ENCODE results near the gene NOP56.

The NOP56 gene

GRCh38 chr20:2699775-2700413 lies 47.5 kb downstream of the NOP56 start:
- DNase-seq (ENCODE audit: low read depth, low spot score) = no peak
- Histone ChIP-seq H3K9ac (ENCODE audit: insufficient read length) (no peak overlapping the region), H3K27ac (no peak overlapping the region), H3K9me3 (ENCODE audit: low read depth, low read length) (no peaks in the 10 kb centered on the region), H3K36me3 (ENCODE audit: insufficient read depth, low read length) (no peaks in the 10 kb centered on the region), H3K4me3 (no peak overlapping the region)
- TF ChIP-seq POLR2AphosphoS5 (IDR thresholded peaks at IDR 0.05; ENCODE audit: borderline replicate concordance, low read depth, low read length) (no peak), EZH2 (IDR thresholded peaks at IDR 0.05) (no peak), FOXP2 (optimal IDR thresholded peaks at IDR 0.05; ENCODE audit: control extremely low read depth, extremely low read length, insufficient read depth) (no peak)

DNA sequence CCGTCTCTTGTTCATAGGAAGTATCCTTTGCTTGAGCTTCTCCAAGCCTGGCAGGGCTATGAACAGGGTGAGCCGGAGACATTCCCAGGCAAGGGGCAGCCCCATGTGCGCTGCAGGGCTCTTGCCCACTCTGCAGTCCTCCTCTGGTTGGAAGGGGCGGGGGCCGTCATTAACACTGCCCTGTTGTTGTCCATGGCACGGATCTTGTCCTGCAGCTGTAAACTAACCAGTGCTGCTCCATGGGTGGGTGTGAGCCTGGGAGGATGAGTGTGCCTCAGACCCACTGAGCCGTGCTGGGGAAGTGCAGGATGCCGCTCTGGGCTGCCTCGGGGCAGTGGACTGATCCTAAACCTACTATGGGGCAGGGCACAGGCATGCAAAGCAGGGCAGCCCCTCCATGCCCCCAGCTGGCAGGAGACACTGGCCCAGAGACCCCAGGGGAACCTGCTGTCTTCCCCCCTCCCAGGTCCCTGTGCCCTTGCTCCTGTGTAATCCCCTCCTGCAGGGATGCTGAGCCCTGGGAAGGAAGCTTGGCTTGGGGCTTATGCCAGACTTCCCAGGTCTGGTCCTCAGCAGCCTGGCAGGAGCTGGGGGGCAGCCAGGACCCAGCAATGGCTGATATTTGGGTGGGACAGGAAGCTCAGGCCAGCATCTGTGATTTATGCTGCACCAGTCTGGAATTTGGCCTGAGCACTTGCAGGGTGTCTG lies 48.6 kb downstream of the NOP56 start:
- no peak for TF ChIP-seq FOXP2 (optimal IDR thresholded peaks at IDR 0.05; ENCODE audit: control extremely low read depth, extremely low read length, insufficient read depth)
- Histone ChIP-seq H3K27ac (no peak overlapping the region), H3K36me3 (ENCODE audit: insufficient read depth, low read length) (no peaks in the 10 kb centered on the region), H3K9me3 (ENCODE audit: low read depth, low read length) (no peaks in the 10 kb centered on the region), H3K4me3 (no peak overlapping the region), H3K9ac (ENCODE audit: insufficient read length) (no peak overlapping the region)
- DNase-seq (ENCODE audit: low read depth, low spot score) = no peak

DNA sequence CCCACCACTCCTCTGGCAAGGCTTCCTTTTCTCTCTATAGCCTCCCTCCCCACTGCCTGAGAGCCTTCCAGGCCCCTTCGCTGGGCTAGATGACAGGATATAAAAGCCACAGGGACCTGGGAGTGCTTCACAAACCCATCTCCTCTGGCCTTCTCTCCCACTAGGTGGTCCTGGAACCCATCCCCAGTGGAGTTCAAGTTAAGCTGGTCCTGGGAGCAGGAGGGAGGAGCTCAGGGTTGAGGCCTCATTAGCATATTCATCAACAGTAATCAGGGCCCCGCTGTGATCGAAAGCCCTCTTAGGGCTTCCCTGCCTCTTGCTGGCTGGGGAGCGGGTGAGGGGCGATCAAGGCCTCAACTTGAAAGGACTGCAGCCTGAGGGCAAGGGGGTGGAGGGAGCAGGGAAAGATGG lies 49.2 kb downstream of the NOP56 start:
- H3K36me3 ChIP-seq (ENCODE audit: insufficient read depth, low read length) = no peaks in the 10 kb centered on the region
- H3K9me3 ChIP-seq (ENCODE audit: low read depth, low read length) = no peaks in the 10 kb centered on the region
- H3K27ac ChIP-seq = no peak overlapping the region
- no peak overlapping the region for H3K4me3 ChIP-seq
- TF ChIP-seq EZH2 (IDR thresholded peaks at IDR 0.05) (no peak), FOXP2 (optimal IDR thresholded peaks at IDR 0.05; ENCODE audit: control extremely low read depth, extremely low read length, insufficient read depth) (no peak), POLR2AphosphoS5 (IDR thresholded peaks at IDR 0.05; ENCODE audit: borderline replicate concordance, low read depth, low read length) (no peak)
- H3K9ac ChIP-seq (ENCODE audit: insufficient read length) = no peak overlapping the region
- DNase-seq (ENCODE audit: low read depth, low spot score) = no peak

DNA sequence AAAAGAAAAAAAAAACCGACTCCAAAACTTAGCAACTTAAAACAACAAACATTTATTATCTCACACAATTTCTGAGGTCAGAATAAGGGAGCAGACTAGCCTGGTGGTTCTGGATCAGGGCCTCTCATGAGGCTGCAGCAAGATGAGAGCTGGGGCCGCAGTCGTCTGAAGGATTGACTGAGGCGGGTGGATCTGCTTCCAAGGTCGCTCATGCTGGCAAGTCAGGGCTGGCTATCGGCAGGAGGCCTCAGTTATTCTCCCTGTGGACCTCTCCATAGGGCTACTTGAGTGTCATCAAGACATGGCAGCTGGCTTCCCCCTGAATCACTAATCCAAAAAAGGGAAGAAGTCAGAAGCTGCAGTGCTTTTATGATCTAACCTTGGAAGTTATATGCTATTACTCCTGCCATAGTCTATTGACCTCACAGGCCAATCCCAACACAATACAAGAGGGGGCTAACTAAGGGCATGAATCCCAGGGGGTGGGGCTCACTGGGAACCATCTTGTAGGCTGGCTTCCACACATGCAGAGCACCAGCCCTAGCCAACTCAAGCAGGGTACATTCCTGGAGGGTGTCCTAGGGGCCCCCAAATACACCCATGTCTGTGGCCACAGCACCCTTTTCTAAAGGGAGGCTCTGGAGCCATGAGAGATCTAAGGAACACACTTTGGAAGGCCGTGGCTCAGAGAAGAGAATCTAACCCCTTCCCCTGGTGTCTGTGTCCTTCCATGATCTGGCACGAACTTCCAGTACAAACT lies 51.5 kb downstream of the NOP56 start:
- no peaks in the 10 kb centered on the region for H3K36me3 ChIP-seq (ENCODE audit: insufficient read depth, low read length)
- no peak overlapping the region for H3K4me3 ChIP-seq
- no peak overlapping the region for H3K9ac ChIP-seq (ENCODE audit: insufficient read length)
- TF ChIP-seq FOXP2 (optimal IDR thresholded peaks at IDR 0.05; ENCODE audit: control extremely low read depth, extremely low read length, insufficient read depth) (no peak), EZH2 (IDR thresholded peaks at IDR 0.05) (no peak)
- H3K9me3 ChIP-seq (ENCODE audit: low read depth, low read length) = no peaks in the 10 kb centered on the region
- no peak overlapping the region for H3K27ac ChIP-seq
- DNase-seq (ENCODE audit: low read depth, low spot score) = no peak

- no peak overlapping the region for H3K9ac ChIP-seq (ENCODE audit: insufficient read length)
- H3K4me3 ChIP-seq = no peak overlapping the region
- no peak for DNase-seq (ENCODE audit: low read depth, low spot score)
- no peaks in the 10 kb centered on the region for H3K36me3 ChIP-seq (ENCODE audit: insufficient read depth, low read length)
- no peaks in the 10 kb centered on the region for H3K9me3 ChIP-seq (ENCODE audit: low read depth, low read length)
- no peak for TF ChIP-seq EZH2 (IDR thresholded peaks at IDR 0.05)
- no peak overlapping the region for H3K27ac ChIP-seq
Measured at GRCh38 chr20:2705931-2706645, 53.7 kb downstream of the NOP56 start.

- H3K27ac ChIP-seq = no peak overlapping the region
- H3K36me3 ChIP-seq (ENCODE audit: insufficient read depth, low read length) = no peaks in the 10 kb centered on the region
- no peak overlapping the region for H3K4me3 ChIP-seq
- no peak for DNase-seq (ENCODE audit: low read depth, low spot score)
- TF ChIP-seq EZH2 (IDR thresholded peaks at IDR 0.05) (no peak), POLR2AphosphoS5 (IDR thresholded peaks at IDR 0.05; ENCODE audit: borderline replicate concordance, low read depth, low read length) (no peak), FOXP2 (optimal IDR thresholded peaks at IDR 0.05; ENCODE audit: control extremely low read depth, extremely low read length, insufficient read depth) (no peak)
- no peaks in the 10 kb centered on the region for H3K9me3 ChIP-seq (ENCODE audit: low read depth, low read length)
- H3K9ac ChIP-seq (ENCODE audit: insufficient read length) = no peak overlapping the region
Measured at GRCh38 chr20:2706688-2707352, 54.4 kb downstream of the NOP56 start.

DNA sequence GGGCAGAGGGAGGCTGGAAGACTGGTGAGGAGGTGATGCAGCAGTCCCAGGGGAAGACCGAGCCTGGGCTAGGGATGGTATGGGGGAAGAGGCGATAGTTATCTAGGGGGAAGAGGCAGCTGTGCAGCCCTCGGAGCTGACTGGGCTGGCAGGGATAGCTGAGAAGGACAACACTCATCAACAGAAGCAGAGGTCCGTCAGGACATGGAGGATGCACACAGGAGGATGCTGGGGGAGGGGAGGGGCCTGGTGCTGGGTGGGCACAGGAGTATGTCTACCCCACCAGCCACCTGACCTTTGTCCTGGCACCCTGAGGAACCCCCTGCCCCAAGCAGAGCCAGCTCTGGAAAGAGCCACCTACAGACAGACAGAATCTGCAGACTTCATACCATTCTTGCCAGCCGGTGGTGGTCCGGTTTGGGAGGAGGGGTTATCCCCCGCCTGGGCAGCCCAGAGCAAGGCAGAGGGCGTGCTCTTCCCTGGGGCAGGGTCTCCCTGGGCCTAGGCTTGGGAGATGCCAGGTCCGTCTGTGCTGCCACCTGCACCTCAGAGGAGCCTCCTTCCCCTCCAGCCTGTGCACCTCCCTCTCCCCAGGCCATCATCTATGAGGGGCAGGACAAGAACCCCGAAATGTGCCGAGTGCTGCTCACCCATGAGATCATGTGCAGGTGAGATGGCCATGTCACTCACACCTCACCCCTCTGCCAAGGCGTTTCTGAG lies 55.1 kb downstream of the NOP56 start:
- H3K27ac ChIP-seq = no peak overlapping the region
- no peak for DNase-seq (ENCODE audit: low read depth, low spot score)
- H3K4me3 ChIP-seq = no peak overlapping the region
- no peak for TF ChIP-seq FOXP2 (optimal IDR thresholded peaks at IDR 0.05; ENCODE audit: control extremely low read depth, extremely low read length, insufficient read depth)
- TF ChIP-seq EZH2 (IDR thresholded peaks at IDR 0.05) = no peak
- TF ChIP-seq POLR2AphosphoS5 (IDR thresholded peaks at IDR 0.05; ENCODE audit: borderline replicate concordance, low read depth, low read length) = no peak
- no peaks in the 10 kb centered on the region for H3K9me3 ChIP-seq (ENCODE audit: low read depth, low read length)
- H3K9ac ChIP-seq (ENCODE audit: insufficient read length) = no peak overlapping the region
- no peaks in the 10 kb centered on the region for H3K36me3 ChIP-seq (ENCODE audit: insufficient read depth, low read length)

Measured in SK-N-MC (cell line).